ENCODE measurements around the gene QRFP.

Gene QRFP

GRCh38 chr9:130908146-130908877 is 11.7 kb upstream of the QRFP start:
- Histone ChIP-seq H3K4me3 (replicated peaks; ENCODE audit: low read depth, low read length) (no peak overlapping the region), H3K36me3 (ENCODE audit: control insufficient read depth, insufficient read depth, low read length) (no peaks in the 10 kb centered on the region), H3K27me3 (replicated peaks; ENCODE audit: control insufficient read depth, insufficient read depth, low read length) (no peaks in the 10 kb centered on the region; the same call in 1 of the 2 replicates)
- TF ChIP-seq, protein P1, sequence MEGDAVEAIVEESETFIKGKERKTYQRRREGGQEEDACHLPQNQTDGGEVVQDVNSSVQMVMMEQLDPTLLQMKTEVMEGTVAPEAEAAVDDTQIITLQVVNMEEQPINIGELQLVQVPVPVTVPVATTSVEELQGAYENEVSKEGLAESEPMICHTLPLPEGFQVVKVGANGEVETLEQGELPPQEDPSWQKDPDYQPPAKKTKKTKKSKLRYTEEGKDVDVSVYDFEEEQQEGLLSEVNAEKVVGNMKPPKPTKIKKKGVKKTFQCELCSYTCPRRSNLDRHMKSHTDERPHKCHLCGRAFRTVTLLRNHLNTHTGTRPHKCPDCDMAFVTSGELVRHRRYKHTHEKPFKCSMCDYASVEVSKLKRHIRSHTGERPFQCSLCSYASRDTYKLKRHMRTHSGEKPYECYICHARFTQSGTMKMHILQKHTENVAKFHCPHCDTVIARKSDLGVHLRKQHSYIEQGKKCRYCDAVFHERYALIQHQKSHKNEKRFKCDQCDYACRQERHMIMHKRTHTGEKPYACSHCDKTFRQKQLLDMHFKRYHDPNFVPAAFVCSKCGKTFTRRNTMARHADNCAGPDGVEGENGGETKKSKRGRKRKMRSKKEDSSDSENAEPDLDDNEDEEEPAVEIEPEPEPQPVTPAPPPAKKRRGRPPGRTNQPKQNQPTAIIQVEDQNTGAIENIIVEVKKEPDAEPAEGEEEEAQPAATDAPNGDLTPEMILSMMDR (IDR thresholded peaks at IDR 0.05; ENCODE audit: insufficient read depth, low read length, poor library complexity, severe bottlenecking): no peak
- DNase-seq (ENCODE audit: extremely low read depth, insufficient read length): no peak

- H3K27me3 ChIP-seq (replicated peaks; ENCODE audit: control insufficient read depth, insufficient read depth, low read length): no peaks in the 10 kb centered on the region; the same call in 1 of the 2 replicates
- no peaks in the 10 kb centered on the region for H3K36me3 ChIP-seq (ENCODE audit: control insufficient read depth, insufficient read depth, low read length)
- TF ChIP-seq, protein P1 (IDR thresholded peaks at IDR 0.05; ENCODE audit: insufficient read depth, low read length, poor library complexity, severe bottlenecking): no peak
- DNase-seq (ENCODE audit: extremely low read depth, insufficient read length): no peak
- no peak overlapping the region for H3K4me3 ChIP-seq (replicated peaks; ENCODE audit: low read depth, low read length)
These were observed 10.3 kb upstream of the QRFP start for GRCh38 chr9:130906735-130907416.

DNA sequence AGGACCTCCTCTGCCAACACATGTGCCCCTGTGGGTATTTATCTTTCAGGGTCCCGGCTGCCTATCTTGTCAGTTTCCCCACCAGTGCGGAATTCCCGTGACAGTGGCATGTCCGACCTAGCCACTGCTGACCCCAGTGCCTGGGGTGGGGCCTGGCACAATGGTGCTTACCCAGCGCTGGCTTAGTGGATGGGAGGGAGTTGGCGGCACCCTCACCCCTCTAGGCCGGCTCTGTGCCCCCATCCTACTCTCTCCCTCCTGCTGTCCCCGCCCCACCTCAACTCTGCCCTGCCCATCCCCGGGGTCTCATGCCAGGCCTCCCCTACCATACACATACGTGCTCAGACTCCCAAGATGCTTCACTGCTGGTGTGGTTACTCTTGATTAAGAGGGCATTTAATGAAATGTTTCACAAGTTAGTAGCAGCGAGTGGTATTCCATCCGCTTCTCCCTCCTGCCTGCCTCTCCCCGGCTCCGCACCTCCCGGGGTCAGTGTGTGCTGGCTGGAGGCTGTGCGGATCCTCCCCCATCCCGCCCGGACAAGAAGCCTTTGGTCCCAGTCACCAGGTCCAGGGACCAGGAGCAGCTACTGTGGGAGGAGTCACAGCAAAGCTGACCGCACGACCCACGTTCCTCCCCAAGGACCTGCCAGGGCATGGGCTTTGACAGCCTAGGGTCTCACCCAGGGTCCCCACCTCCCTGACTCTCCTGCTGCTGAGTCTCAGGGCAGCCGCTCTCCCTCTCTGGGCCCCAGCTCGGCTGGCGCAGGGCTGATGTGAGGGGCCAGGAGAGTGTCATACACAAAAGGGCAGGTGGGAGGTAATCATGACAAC is 9.5 kb upstream of the QRFP start:
- DNase-seq (ENCODE audit: extremely low read depth, insufficient read length): no peak
- no peak overlapping the region for H3K4me3 ChIP-seq (replicated peaks; ENCODE audit: low read depth, low read length)
- TF ChIP-seq, protein P1 (IDR thresholded peaks at IDR 0.05; ENCODE audit: insufficient read depth, low read length, poor library complexity, severe bottlenecking): no peak
- H3K36me3 ChIP-seq (ENCODE audit: control insufficient read depth, insufficient read depth, low read length): no peaks in the 10 kb centered on the region
- H3K27me3 ChIP-seq (replicated peaks; ENCODE audit: control insufficient read depth, insufficient read depth, low read length): no peaks in the 10 kb centered on the region; the same call in 1 of the 2 replicates

- H3K36me3 ChIP-seq (ENCODE audit: control insufficient read depth, insufficient read depth, low read length): no peaks in the 10 kb centered on the region
- H3K27me3 ChIP-seq (replicated peaks; ENCODE audit: control insufficient read depth, insufficient read depth, low read length): no peaks in the 10 kb centered on the region; the same call in 1 of the 2 replicates
- DNase-seq (ENCODE audit: extremely low read depth, insufficient read length): no peak
- TF ChIP-seq, protein P1 (IDR thresholded peaks at IDR 0.05; ENCODE audit: insufficient read depth, low read length, poor library complexity, severe bottlenecking): no peak
- no peak overlapping the region for H3K4me3 ChIP-seq (replicated peaks; ENCODE audit: low read depth, low read length)
These were observed 8.7 kb upstream of the QRFP start for GRCh38 chr9:130905125-130905901.
